ENCODE results near the gene PPP1R13B. TPM values are rescaled to one million over a fixed set of nuclear protein-coding genes. Genes with fewer than 3 reads are reported as not detected.
A peak's percentile ranks its signal among the peaks of the same experiment; 100 is the strongest.

The PPP1R13B gene
- total RNA-seq, 1 donor from 2014 or later, result 63.9 TPM

- no peak for DNase-seq (ENCODE audit: low spot score)
- Mint-ChIP-seq H3K4me3 (ENCODE audit: unreplicated experiment) (peak overlapping the region; percentile 72), H3K4me1 (ENCODE audit: unreplicated experiment) (peaks cover 34% of the 10 kb centered on the region), H3K36me3 (ENCODE audit: low read depth, unreplicated experiment) (peaks cover 60% of the 10 kb centered on the region), H3K9me3 (ENCODE audit: unreplicated experiment) (no peaks in the 10 kb centered on the region), H3K27me3 (ENCODE audit: unreplicated experiment) (peaks cover 17% of the 10 kb centered on the region), H3K27ac (ENCODE audit: unreplicated experiment) (no peak overlapping the region)
- no peak for TF ChIP-seq CTCF (IDR thresholded peaks at IDR 0.05; ENCODE audit: unreplicated experiment)
Measured at GRCh38 chr14:103738166-103738565, 109.2 kb downstream of the PPP1R13B start.

GRCh38 chr14:103737432-103738045, 109.8 kb downstream of the PPP1R13B start:
- no peak for TF ChIP-seq CTCF (IDR thresholded peaks at IDR 0.05; ENCODE audit: unreplicated experiment)
- H3K27me3 Mint-ChIP-seq (ENCODE audit: unreplicated experiment), result peaks cover 16% of the 10 kb centered on the region

GRCh38 chr14:103736546-103737431, 110.6 kb downstream of the PPP1R13B start:
- Mint-ChIP-seq H3K27ac (ENCODE audit: unreplicated experiment) (no peak overlapping the region), H3K36me3 (ENCODE audit: low read depth, unreplicated experiment) (peaks cover 63% of the 10 kb centered on the region)

More at GRCh38 chr14:103737432-103738045, 109.8 kb downstream of the PPP1R13B start:
- no peak overlapping the region for H3K27ac Mint-ChIP-seq (ENCODE audit: unreplicated experiment)
- H3K4me3 Mint-ChIP-seq (ENCODE audit: unreplicated experiment), result peak overlapping the region; percentile 72
- DNase-seq (ENCODE audit: low spot score), result no peak
- H3K9me3 Mint-ChIP-seq (ENCODE audit: unreplicated experiment), result no peaks in the 10 kb centered on the region
- H3K36me3 Mint-ChIP-seq (ENCODE audit: low read depth, unreplicated experiment), result peaks cover 60% of the 10 kb centered on the region
- H3K4me1 Mint-ChIP-seq (ENCODE audit: unreplicated experiment), result peaks cover 34% of the 10 kb centered on the region

GRCh38 chr14:103735815-103736545, 111.4 kb downstream of the PPP1R13B start:
- Mint-ChIP-seq H3K27me3 (ENCODE audit: unreplicated experiment) (peaks cover 16% of the 10 kb centered on the region), H3K4me3 (ENCODE audit: unreplicated experiment) (no peak overlapping the region), H3K36me3 (ENCODE audit: low read depth, unreplicated experiment) (peaks cover 57% of the 10 kb centered on the region), H3K27ac (ENCODE audit: unreplicated experiment) (no peak overlapping the region), H3K9me3 (ENCODE audit: unreplicated experiment) (no peaks in the 10 kb centered on the region), H3K4me1 (ENCODE audit: unreplicated experiment) (peaks cover 19% of the 10 kb centered on the region)
- TF ChIP-seq CTCF (IDR thresholded peaks at IDR 0.05; ENCODE audit: unreplicated experiment), result no peak
- no peak for DNase-seq (ENCODE audit: low spot score)

More at GRCh38 chr14:103736546-103737431, 110.6 kb downstream of the PPP1R13B start:
- TF ChIP-seq CTCF (IDR thresholded peaks at IDR 0.05; ENCODE audit: unreplicated experiment), result no peak
- no peak for DNase-seq (ENCODE audit: low spot score)
- no peaks in the 10 kb centered on the region for H3K9me3 Mint-ChIP-seq (ENCODE audit: unreplicated experiment)
- peaks cover 16% of the 10 kb centered on the region for H3K27me3 Mint-ChIP-seq (ENCODE audit: unreplicated experiment)
- no peak overlapping the region for H3K4me3 Mint-ChIP-seq (ENCODE audit: unreplicated experiment)
- peaks cover 27% of the 10 kb centered on the region for H3K4me1 Mint-ChIP-seq (ENCODE audit: unreplicated experiment)

Data from endothelial cell (in vitro differentiated cells).